Karpas-422 (cell line): ENCODE data around the gene MMP24OS. TPM values are rescaled to one million over a fixed set of nuclear protein-coding genes. Genes with fewer than 3 reads are reported as not detected.
"Not testable (repeated sequence)": the region's sequence is repeated elsewhere in the genome, so short reads cannot be mapped to it uniquely, and the experiment has no call there.

ENCODE experiments used
- DNase-seq: peaks from one replicate; pipeline ENCODE4 v3.0.0-alpha.2; 2015
- H2AFZ ChIP-seq: fragments of 200-600 bp; sonication (generic); 2 replicates; pipeline ENCODE4 v1.6.1; 2014; ENCODE audit warnings: antibody characterized with exemption, low read length, mixed read lengths
- H3K27ac ChIP-seq: fragments of 200-600 bp; sonication (generic); 2 replicates; pipeline ENCODE4 v1.5.1; 2014; ENCODE audit warnings: mild to moderate bottlenecking, low read length, moderate library complexity
- H3K27me3 ChIP-seq: fragments of 200-600 bp; sonication (generic); 2 replicates; pipeline ENCODE4 v1.6.1; 2014; ENCODE audit warnings: low read length, mixed read lengths
- H3K36me3 ChIP-seq: fragments of 200-600 bp; sonication (generic); 2 replicates; pipeline ENCODE4 v1.6.1; 2014; ENCODE audit warnings: low read length, mixed read lengths; ENCODE audit not compliant: insufficient read depth
- H3K4me1 ChIP-seq: fragments of 200-600 bp; sonication (generic); 2 replicates; pipeline ENCODE4 v1.6.1; 2014; ENCODE audit warnings: mild to moderate bottlenecking, low read length, mixed read lengths
- H3K4me2 ChIP-seq: fragments of 200-600 bp; sonication (generic); 2 replicates; pipeline ENCODE4 v1.6.1; 2014; ENCODE audit warnings: low read length, low read depth, mild to moderate bottlenecking; ENCODE audit not compliant: poor library complexity, severe bottlenecking
- H3K4me3 ChIP-seq: fragments of 200-600 bp; sonication (generic); 2 replicates; pipeline ENCODE4 v1.5.1; 2014; ENCODE audit warnings: mild to moderate bottlenecking, antibody characterized with exemption, low read length, mixed read lengths
- H3K79me2 ChIP-seq: fragments of 200-600 bp; sonication (generic); 2 replicates; pipeline ENCODE4 v1.6.1; 2014; ENCODE audit warnings: mild to moderate bottlenecking, low read length, mixed read lengths
- H3K9ac ChIP-seq: fragments of 200-600 bp; sonication (generic); 2 replicates; pipeline ENCODE4 v1.6.0; 2014; ENCODE audit warnings: low read length
- H3K9me2 ChIP-seq: fragments of 200-600 bp; sonication (generic), shearing (Covaris generic); replicated peaks from 2 replicates; pipeline ENCODE4 v1.6.0; 2014; ENCODE audit warnings: mild to moderate bottlenecking, low read length, moderate library complexity; ENCODE audit not compliant: insufficient read depth
- H3K9me3 ChIP-seq: fragments of 300-700, 200-600 bp; sonication (generic); 2 replicates; pipeline ENCODE4 v1.6.1; 2014; ENCODE audit warnings: low read length, mixed read lengths
- H4K20me1 ChIP-seq: fragments of 200-600 bp; sonication (generic); 2 replicates; pipeline ENCODE4 v1.6.1; 2014; ENCODE audit warnings: mild to moderate bottlenecking, antibody characterized with exemption, low read length, low read depth; ENCODE audit not compliant: insufficient read depth
- total RNA-seq: library from RNA; depleted of rRNA; stranded (reverse); fragments of >200 nt; shearing (Covaris generic); gene quantifications from 2 replicates; pipeline ENCODE4 v1.2.3, GENCODE V29; 2014; ENCODE audit warnings: low replicate concordance

The MMP24OS gene
- total RNA-seq, 1 experiment from 2014 or later = 12.4 TPM

GRCh38 chr20:35319192-35319870 lies 41.4 kb upstream of the MMP24OS start:
- Histone ChIP-seq H3K9me3 (no peaks in the 10 kb centered on the region), H3K36me3 (no peaks in the 10 kb centered on the region), H3K4me1 (peaks cover 10% of the 10 kb centered on the region), H3K9ac (no peak overlapping the region), H3K27ac (no peak overlapping the region), H2AFZ (no peak overlapping the region), H3K79me2 (peaks cover 9% of the 10 kb centered on the region), H3K4me2 (no peak overlapping the region), H3K9me2 (no peaks in the 10 kb centered on the region), H3K4me3 (no peak overlapping the region), H4K20me1 (no peaks in the 10 kb centered on the region), H3K27me3 (no peaks in the 10 kb centered on the region)
- no peak for DNase-seq

- H3K4me2 ChIP-seq = no peak overlapping the region
- no peak overlapping the region for H3K4me3 ChIP-seq
- no peaks in the 10 kb centered on the region for H4K20me1 ChIP-seq
- no peak overlapping the region for H2AFZ ChIP-seq
- H3K9ac ChIP-seq = no peak overlapping the region
- no peaks in the 10 kb centered on the region for H3K9me2 ChIP-seq
- no peaks in the 10 kb centered on the region for H3K9me3 ChIP-seq
- H3K27me3 ChIP-seq = no peaks in the 10 kb centered on the region
- H3K4me1 ChIP-seq = peaks cover 10% of the 10 kb centered on the region
- no peak for DNase-seq
- no peak overlapping the region for H3K27ac ChIP-seq
- H3K79me2 ChIP-seq = peaks cover 9% of the 10 kb centered on the region
- H3K36me3 ChIP-seq = no peaks in the 10 kb centered on the region
These were observed 40.7 kb upstream of the MMP24OS start for GRCh38 chr20:35318502-35319157.

GRCh38 chr20:35317416-35318210 lies 39.7 kb upstream of the MMP24OS start:
- H3K9me3 ChIP-seq = no peaks in the 10 kb centered on the region
- H3K79me2 ChIP-seq = peaks cover 9% of the 10 kb centered on the region
- no peak overlapping the region for H2AFZ ChIP-seq
- peaks cover 10% of the 10 kb centered on the region for H3K4me1 ChIP-seq
- no peak overlapping the region for H3K4me3 ChIP-seq
- H3K4me2 ChIP-seq = no peak overlapping the region
- H4K20me1 ChIP-seq = no peaks in the 10 kb centered on the region
- H3K27ac ChIP-seq = no peak overlapping the region
- no peak overlapping the region for H3K9ac ChIP-seq
- DNase-seq = no peak
- no peaks in the 10 kb centered on the region for H3K27me3 ChIP-seq
- no peaks in the 10 kb centered on the region for H3K9me2 ChIP-seq
- H3K36me3 ChIP-seq = no peaks in the 10 kb centered on the region

GRCh38 chr20:35316086-35316485 lies 38.2 kb upstream of the MMP24OS start:
- no peak overlapping the region for H3K9ac ChIP-seq

GRCh38 chr20:35315632-35316020 lies 37.7 kb upstream of the MMP24OS start:
- H2AFZ ChIP-seq, H3K4me2 ChIP-seq, H3K27ac ChIP-seq, DNase-seq, H3K27me3 ChIP-seq, H3K9me2 ChIP-seq, H3K9me3 ChIP-seq, H3K9ac ChIP-seq, H4K20me1 ChIP-seq, H3K36me3 ChIP-seq, H3K4me3 ChIP-seq, H3K79me2 ChIP-seq: not testable (repeated sequence)
- peaks cover 10% of the 10 kb centered on the region for H3K4me1 ChIP-seq

More at GRCh38 chr20:35316086-35316485, 38.2 kb upstream of the MMP24OS start:
- Histone ChIP-seq H4K20me1 (no peaks in the 10 kb centered on the region), H3K79me2 (peaks cover 9% of the 10 kb centered on the region), H3K4me1 (peaks cover 10% of the 10 kb centered on the region), H3K36me3 (no peaks in the 10 kb centered on the region), H3K4me2 (no peak overlapping the region), H3K27ac (no peak overlapping the region), H3K9me3 (no peaks in the 10 kb centered on the region), H3K9me2 (no peaks in the 10 kb centered on the region), H3K27me3 (no peaks in the 10 kb centered on the region), H2AFZ (no peak overlapping the region), H3K4me3 (no peak overlapping the region)
- DNase-seq = no peak

GRCh38 chr20:35314816-35315631 lies 37.1 kb upstream of the MMP24OS start:
- H3K4me2 ChIP-seq = no peak overlapping the region
- H3K9ac ChIP-seq = no peak overlapping the region
- no peaks in the 10 kb centered on the region for H4K20me1 ChIP-seq
- H2AFZ ChIP-seq = no peak overlapping the region
- no peak for DNase-seq
- H3K27me3 ChIP-seq = no peaks in the 10 kb centered on the region
- H3K4me3 ChIP-seq = no peak overlapping the region
- no peak overlapping the region for H3K27ac ChIP-seq
- H3K36me3 ChIP-seq = no peaks in the 10 kb centered on the region
- H3K79me2 ChIP-seq = peaks cover 9% of the 10 kb centered on the region; the same call in 1 of the 2 replicates
- peaks cover 10% of the 10 kb centered on the region for H3K4me1 ChIP-seq
- no peaks in the 10 kb centered on the region for H3K9me3 ChIP-seq
- H3K9me2 ChIP-seq = no peaks in the 10 kb centered on the region

- Histone ChIP-seq H3K4me1 (no peaks in the 10 kb centered on the region), H3K36me3 (no peaks in the 10 kb centered on the region), H2AFZ (no peak overlapping the region), H3K79me2 (no peaks in the 10 kb centered on the region), H3K9ac (no peak overlapping the region), H3K9me2 (no peaks in the 10 kb centered on the region), H3K4me2 (no peak overlapping the region), H3K9me3 (no peaks in the 10 kb centered on the region), H3K27me3 (no peaks in the 10 kb centered on the region), H3K4me3 (no peak overlapping the region), H3K27ac (no peak overlapping the region), H4K20me1 (no peaks in the 10 kb centered on the region)
- no peak for DNase-seq
These were observed 34.4 kb upstream of the MMP24OS start for GRCh38 chr20:35312318-35312717.
